Measurements from ENCODE around the gene KIAA0825.

KIAA0825 gene

DNA sequence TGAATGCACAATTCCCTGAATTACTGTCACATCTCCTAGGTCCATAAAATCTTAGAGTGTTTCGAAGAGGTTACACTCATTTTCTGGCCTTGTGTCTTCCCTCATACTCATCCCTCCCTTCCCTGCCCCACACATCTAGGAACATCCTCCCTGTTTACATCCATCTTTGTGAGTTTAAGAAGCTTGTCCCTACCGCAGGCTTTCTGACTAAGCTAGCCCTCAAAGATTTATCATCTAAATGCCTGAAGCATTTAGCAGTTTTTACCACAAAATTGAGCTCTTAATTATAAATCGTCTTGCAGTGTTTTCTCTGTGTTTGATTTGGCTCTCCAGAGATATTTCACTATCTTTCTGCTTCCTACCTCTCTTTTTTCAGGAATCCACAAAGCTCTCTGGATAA, 374.8 kb downstream of the KIAA0825 start:
- no peak overlapping the region for H3K4me3 ChIP-seq (ENCODE audit: low read depth, low read length)
- TF ChIP-seq, protein P1, sequence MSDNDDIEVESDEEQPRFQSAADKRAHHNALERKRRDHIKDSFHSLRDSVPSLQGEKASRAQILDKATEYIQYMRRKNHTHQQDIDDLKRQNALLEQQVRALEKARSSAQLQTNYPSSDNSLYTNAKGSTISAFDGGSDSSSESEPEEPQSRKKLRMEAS (IDR thresholded peaks at IDR 0.05; ENCODE audit: low read depth, low read length): no peak
- TF ChIP-seq, protein P2, sequence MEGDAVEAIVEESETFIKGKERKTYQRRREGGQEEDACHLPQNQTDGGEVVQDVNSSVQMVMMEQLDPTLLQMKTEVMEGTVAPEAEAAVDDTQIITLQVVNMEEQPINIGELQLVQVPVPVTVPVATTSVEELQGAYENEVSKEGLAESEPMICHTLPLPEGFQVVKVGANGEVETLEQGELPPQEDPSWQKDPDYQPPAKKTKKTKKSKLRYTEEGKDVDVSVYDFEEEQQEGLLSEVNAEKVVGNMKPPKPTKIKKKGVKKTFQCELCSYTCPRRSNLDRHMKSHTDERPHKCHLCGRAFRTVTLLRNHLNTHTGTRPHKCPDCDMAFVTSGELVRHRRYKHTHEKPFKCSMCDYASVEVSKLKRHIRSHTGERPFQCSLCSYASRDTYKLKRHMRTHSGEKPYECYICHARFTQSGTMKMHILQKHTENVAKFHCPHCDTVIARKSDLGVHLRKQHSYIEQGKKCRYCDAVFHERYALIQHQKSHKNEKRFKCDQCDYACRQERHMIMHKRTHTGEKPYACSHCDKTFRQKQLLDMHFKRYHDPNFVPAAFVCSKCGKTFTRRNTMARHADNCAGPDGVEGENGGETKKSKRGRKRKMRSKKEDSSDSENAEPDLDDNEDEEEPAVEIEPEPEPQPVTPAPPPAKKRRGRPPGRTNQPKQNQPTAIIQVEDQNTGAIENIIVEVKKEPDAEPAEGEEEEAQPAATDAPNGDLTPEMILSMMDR (IDR thresholded peaks at IDR 0.05; ENCODE audit: low read depth, low read length): no peak
- TF ChIP-seq POLR2A (IDR thresholded peaks at IDR 0.05; ENCODE audit: extremely low read depth, insufficient read length): no peak
- TF ChIP-seq MYC (IDR thresholded peaks at IDR 0.05; ENCODE audit: low read depth, low read length): no peak
- DNase-seq (ENCODE audit: low read depth): no peak

DNA sequence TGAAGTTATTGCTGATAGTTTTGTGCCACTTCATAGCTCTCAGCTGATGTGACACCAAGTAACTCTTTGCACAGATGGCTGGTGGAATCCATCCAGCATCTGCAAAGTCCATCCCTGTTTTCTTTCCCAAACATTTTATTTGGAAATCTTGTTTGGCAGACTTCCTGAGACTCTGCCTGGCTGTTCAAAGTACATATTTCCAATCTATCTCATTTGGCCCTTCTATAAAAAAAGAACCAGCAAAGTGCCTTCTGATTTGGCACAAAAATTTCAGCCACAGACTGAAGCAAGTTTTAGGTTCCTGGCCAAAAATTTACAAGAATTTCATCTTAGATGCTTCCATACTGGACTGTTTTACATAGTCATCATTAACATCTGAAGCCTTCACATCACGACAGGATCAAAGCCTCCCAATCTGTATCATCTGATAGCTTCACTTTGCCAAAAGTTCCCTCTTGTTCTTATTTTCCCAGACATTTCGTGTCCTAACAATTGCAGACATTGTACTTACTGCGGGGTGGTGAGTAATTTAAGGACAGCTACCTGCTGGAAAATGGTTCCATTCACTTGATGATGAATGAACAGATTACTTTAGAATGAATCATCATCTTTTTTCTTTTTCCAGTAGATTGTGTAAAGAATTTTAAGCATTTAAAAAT, 377.3 kb downstream of the KIAA0825 start:
- TF ChIP-seq MYC (IDR thresholded peaks at IDR 0.05; ENCODE audit: low read depth, low read length) (no peak), POLR2A (IDR thresholded peaks at IDR 0.05; ENCODE audit: extremely low read depth, insufficient read length) (no peak)
- TF ChIP-seq, protein P1 (IDR thresholded peaks at IDR 0.05; ENCODE audit: low read depth, low read length): no peak
- TF ChIP-seq, protein P2 (IDR thresholded peaks at IDR 0.05; ENCODE audit: low read depth, low read length): no peak
- no peak for DNase-seq (ENCODE audit: low read depth)
- no peak overlapping the region for H3K4me3 ChIP-seq (ENCODE audit: low read depth, low read length)

DNA sequence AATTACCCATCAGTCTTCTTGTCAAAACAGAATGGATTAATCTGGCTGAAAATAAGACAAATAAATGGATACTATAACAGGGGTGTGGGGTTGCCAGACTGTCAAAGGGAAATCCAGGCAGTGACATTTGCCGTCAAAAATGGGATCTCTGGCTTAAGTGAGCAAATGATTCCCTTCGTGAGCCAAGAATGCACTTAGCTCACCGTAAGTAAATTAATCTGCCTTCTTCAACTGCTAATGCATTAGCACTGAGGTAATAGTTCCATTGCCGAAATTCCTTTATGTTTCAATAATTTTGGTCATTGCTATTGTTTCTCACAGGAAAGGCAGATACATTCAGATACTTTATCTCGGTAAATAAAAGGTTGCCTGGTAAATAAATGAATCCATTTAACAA, 377.8 kb downstream of the KIAA0825 start:
- no peak for DNase-seq (ENCODE audit: low read depth)
- no peak overlapping the region for H3K4me3 ChIP-seq (ENCODE audit: low read depth, low read length)
- no peak for TF ChIP-seq MYC (IDR thresholded peaks at IDR 0.05; ENCODE audit: low read depth, low read length)
- TF ChIP-seq, protein P2 (IDR thresholded peaks at IDR 0.05; ENCODE audit: low read depth, low read length): no peak
- TF ChIP-seq, protein P1 (IDR thresholded peaks at IDR 0.05; ENCODE audit: low read depth, low read length): no peak
- no peak for TF ChIP-seq POLR2A (IDR thresholded peaks at IDR 0.05; ENCODE audit: extremely low read depth, insufficient read length)

DNA sequence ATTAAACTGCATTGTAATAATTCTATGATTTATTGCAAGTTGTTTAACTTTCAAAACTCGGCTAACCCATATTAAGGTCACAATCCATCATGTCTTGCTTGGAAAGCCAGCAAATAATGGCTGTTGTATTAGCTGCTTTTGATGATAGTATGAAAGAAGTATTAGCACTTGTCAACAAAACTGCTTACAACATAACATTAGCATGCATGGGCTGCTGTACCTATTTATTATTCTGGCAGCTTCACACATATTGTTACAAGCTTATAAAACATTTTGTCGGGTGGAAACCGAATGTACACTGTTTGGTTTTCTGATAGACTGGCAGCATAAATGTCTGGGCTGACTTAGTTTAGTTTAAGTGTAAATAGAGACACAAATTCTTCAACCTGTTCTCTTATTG, 378.3 kb downstream of the KIAA0825 start:
- no peak overlapping the region for H3K4me3 ChIP-seq (ENCODE audit: low read depth, low read length)
- DNase-seq (ENCODE audit: low read depth): no peak
- no peak for TF ChIP-seq POLR2A (IDR thresholded peaks at IDR 0.05; ENCODE audit: extremely low read depth, insufficient read length)
- TF ChIP-seq, protein P1 (IDR thresholded peaks at IDR 0.05; ENCODE audit: low read depth, low read length): no peak
- TF ChIP-seq, protein P2 (IDR thresholded peaks at IDR 0.05; ENCODE audit: low read depth, low read length): no peak
- TF ChIP-seq MYC (IDR thresholded peaks at IDR 0.05; ENCODE audit: low read depth, low read length): no peak

DNA sequence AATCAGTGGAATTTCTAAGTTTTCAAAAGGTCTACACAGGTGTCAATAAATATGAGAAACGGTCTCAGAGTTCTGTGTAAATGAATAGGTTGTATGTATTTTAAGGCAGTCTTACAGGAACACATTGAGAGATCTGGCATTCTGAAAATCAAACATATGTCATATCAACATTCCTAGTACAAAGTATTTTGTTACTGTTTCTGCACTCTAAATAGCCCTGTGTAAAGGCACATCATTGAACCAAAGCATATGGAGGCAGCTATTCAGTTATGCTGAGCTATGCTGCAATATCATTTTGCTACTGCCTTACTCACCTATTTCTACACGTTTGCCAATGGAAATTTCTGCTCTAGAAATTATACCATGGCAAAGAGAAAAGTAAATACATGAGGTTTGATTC, 379.1 kb downstream of the KIAA0825 start:
- DNase-seq (ENCODE audit: low read depth): no peak
- no peak overlapping the region for H3K4me3 ChIP-seq (ENCODE audit: low read depth, low read length)
- TF ChIP-seq, protein P2 (IDR thresholded peaks at IDR 0.05; ENCODE audit: low read depth, low read length): no peak
- TF ChIP-seq MYC (IDR thresholded peaks at IDR 0.05; ENCODE audit: low read depth, low read length) (no peak), POLR2A (IDR thresholded peaks at IDR 0.05; ENCODE audit: extremely low read depth, insufficient read length) (no peak)
- TF ChIP-seq, protein P1 (IDR thresholded peaks at IDR 0.05; ENCODE audit: low read depth, low read length): no peak
